HepG2 (cell line): ENCODE data around the gene BPIFB4. TPM values are rescaled to one million over a fixed set of nuclear protein-coding genes. Genes with fewer than 3 reads are reported as not detected.
"Not testable (repeated sequence)": the region's sequence is repeated elsewhere in the genome, so short reads cannot be mapped to it uniquely, and the experiment has no call there.

Experiments
- ATAC-seq: fragments of 200-7000 bp; cut with Tn5 transposase; 3 replicates; pipeline ENCODE4 v1.9.1; 2020; ENCODE audit warnings: mild to moderate bottlenecking, moderate library complexity
- BruUV-seq: library from RNA; stranded (reverse); fragments of 400-500 nt; replicated peaks from 2 replicates; lab custom pipeline; 2021; lab: Mats Ljungman, UMichigan
- CTCF ChIA-PET: fragments of 300-600 bp; formaldehyde crosslinking; extraction: SDS; loops from one replicate; lab custom pipeline; 2021; ENCODE audit warnings: low total read pairs, inconsistent platforms, low intra/inter-chr PET ratio; lab: Yijun Ruan, JAX
- POLR2A ChIA-PET: fragments of 350-600 bp; sonication (Branson Sonifier 250); formaldehyde crosslinking; loops from one replicate; lab custom pipeline; 2020; ENCODE audit warnings: antibody characterized with exemption, inconsistent platforms; lab: Yijun Ruan, JAX
- DNase-seq: peaks from one replicate; pipeline ENCODE4 v3.0.0-alpha.2; 2015; ENCODE audit warnings: low spot score
- FAIRE-seq: peaks from 3 replicates; lab custom pipeline; 2011; peaks lifted over from hg19 to GRCh38; lab: Jason Lieb, UNC
- H2AFZ ChIP-seq: one replicate; pipeline ENCODE4 v1.6.1; 2011; ENCODE audit warnings: low read length, inconsistent platforms
- H3K27ac ChIP-seq: fragments of 300-600 bp; 3 replicates; pipeline ENCODE4 v1.8.0; 2011; ENCODE audit warnings: mixed run types, mild to moderate bottlenecking, mixed read lengths, low read length, inconsistent platforms; ENCODE audit not compliant: insufficient read depth; ENCODE audit errors: extremely low read length
- H3K27me3 ChIP-seq, 2 experiments: fragments of 200-600 bp in 1 of 2; 2 replicates in 1 of 2; 3 replicates in 1 of 2; pipeline versions ENCODE4 v1.6.0 to v1.8.0; 2011; ENCODE audit warnings: low read length in 2 of 2, mild to moderate bottlenecking in 2 of 2, moderate library complexity in 2 of 2, inconsistent platforms in 1 of 2; ENCODE audit not compliant: insufficient read depth in 2 of 2, control insufficient read depth in 1 of 2
- H3K36me3 ChIP-seq, 2 experiments: fragments of 200-600 bp in 1 of 2; replicated peaks in 1 of 2; 2 replicates in 1 of 2; 3 replicates in 1 of 2; pipeline versions ENCODE4 v1.5.1 to v1.8.0; 2011; ENCODE audit warnings: low read length in 2 of 2, inconsistent platforms in 1 of 2; ENCODE audit not compliant: insufficient read depth in 2 of 2, control insufficient read depth in 1 of 2
- H3K4me1 ChIP-seq: 2 replicates; pipeline ENCODE4 v1.5.1; 2012; ENCODE audit warnings: low read length, inconsistent platforms; ENCODE audit not compliant: insufficient read depth
- H3K4me2 ChIP-seq: 2 replicates; pipeline ENCODE4 v1.6.0; 2011; ENCODE audit warnings: low read depth, low read length, inconsistent platforms
- H3K4me3 ChIP-seq, 3 experiments: fragments of 200-600 bp in 1 of 3; sonication (generic), shearing (Covaris generic) in 1 of 3; replicated peaks in 1 of 3; 2 replicates each; pipeline ENCODE4 v1.5.1; 2011 to 2016; ENCODE audit warnings: low read length in 3 of 3, inconsistent platforms in 2 of 3, low read depth in 2 of 3, mild to moderate bottlenecking in 2 of 3, control low read depth in 1 of 3, mixed read lengths in 1 of 3; ENCODE audit not compliant: insufficient read depth in 1 of 3
- H3K79me2 ChIP-seq: one replicate; pipeline ENCODE4 v1.6.1; 2011; ENCODE audit warnings: low read length, inconsistent platforms; ENCODE audit not compliant: insufficient read depth
- H3K9ac ChIP-seq: 2 replicates; pipeline ENCODE4 v1.6.0; 2011; ENCODE audit warnings: mild to moderate bottlenecking, low read depth, low read length, inconsistent platforms; ENCODE audit not compliant: insufficient read depth
- H3K9me3 ChIP-seq: 2 replicates; pipeline ENCODE4 v1.5.1; 2012; ENCODE audit warnings: mild to moderate bottlenecking, low read length
- H4K20me1 ChIP-seq: 2 replicates; pipeline ENCODE4 v1.6.0; 2011; ENCODE audit warnings: inconsistent platforms, mild to moderate bottlenecking, low read length, moderate library complexity; ENCODE audit not compliant: insufficient read depth
- ATF2 ChIP-seq: sonication (generic); formaldehyde crosslinking; IDR thresholded peaks from 2 replicates; pipeline ENCODE4 v1.4.0; 2020; ENCODE audit warnings: missing genetic modification reagents
- CREM ChIP-seq, 2 experiments: sonication (generic) in 1 of 2; formaldehyde crosslinking in 1 of 2; IDR thresholded peaks; 2 replicates each; pipeline versions ENCODE4 v1.4.0 to v1.6.1; 2016 to 2020; ENCODE audit warnings: antibody characterized with exemption in 1 of 2, mild to moderate bottlenecking in 1 of 2, missing genetic modification reagents in 1 of 2
- FOXP4 ChIP-seq: sonication (generic); formaldehyde crosslinking; IDR thresholded peaks from 2 replicates; pipeline ENCODE4 v1.4.0; 2020; ENCODE audit warnings: missing genetic modification reagents
- HDAC1 ChIP-seq: sonication (generic); formaldehyde crosslinking; IDR thresholded peaks from 2 replicates; pipeline ENCODE4 v1.5.1; 2020; ENCODE audit warnings: mild to moderate bottlenecking, missing genetic modification reagents
- KDM1A ChIP-seq: IDR thresholded peaks from 2 replicates; pipeline ENCODE4 v1.6.1; 2016; ENCODE audit warnings: missing compliant biosample characterization
- KLF6 ChIP-seq: IDR thresholded peaks from 2 replicates; pipeline ENCODE4 v1.8.0; 2016; ENCODE audit warnings: missing biosample characterization, missing genetic modification reagents
- MIER2 ChIP-seq: IDR thresholded peaks from 2 replicates; pipeline ENCODE4 v1.6.1; 2016; ENCODE audit warnings: missing biosample characterization, missing genetic modification reagents
- MIER3 ChIP-seq: IDR thresholded peaks from 2 replicates; pipeline ENCODE4 v1.6.1; 2016; ENCODE audit warnings: missing compliant biosample characterization, borderline replicate concordance
- REL ChIP-seq: sonication (generic); formaldehyde crosslinking; conservative IDR thresholded peaks from 2 replicates; pipeline ENCODE4 v1.8.0; 2022; ENCODE audit warnings: mild to moderate bottlenecking, missing genetic modification reagents, moderate library complexity
- RXRB ChIP-seq: IDR thresholded peaks from 2 replicates; pipeline ENCODE4 v1.6.1; 2016; ENCODE audit warnings: borderline replicate concordance, missing genetic modification reagents, missing compliant biosample characterization
- SOX5 ChIP-seq: IDR thresholded peaks from 2 replicates; pipeline ENCODE4 v1.6.1; 2016; ENCODE audit warnings: borderline replicate concordance
- TBL1XR1 ChIP-seq: fragments of 150-350 bp; IDR thresholded peaks from 2 replicates; pipeline ENCODE4 v1.6.1; 2014; ENCODE audit warnings: borderline replicate concordance, low read length; ENCODE audit not compliant: partially characterized antibody
- TCF7 ChIP-seq: sonication (generic); IDR thresholded peaks from 2 replicates; pipeline ENCODE4 v1.6.1; 2016; ENCODE audit warnings: antibody characterized with exemption, low read depth
- ZNF331 ChIP-seq: sonication (generic); formaldehyde crosslinking; IDR thresholded peaks from 2 replicates; pipeline ENCODE4 v1.4.0; 2020; ENCODE audit warnings: missing genetic modification reagents
- ZNF609 ChIP-seq: sonication (generic); formaldehyde crosslinking; IDR thresholded peaks from 2 replicates; pipeline ENCODE4 v1.4.0; 2020; ENCODE audit warnings: mild to moderate bottlenecking, missing genetic modification reagents, borderline replicate concordance
- WGBS: methylation state at CpG from one replicate; pipeline ENCODE4 v1.1.6; 2017; ENCODE audit warnings: low lambda C conversion rate; 5-methylcytosine and 5-hydroxymethylcytosine counted together
- in situ Hi-C: cut with HindIII; loops from 2 replicates; pipeline ENCODE4 v1.10.0; 2017; ENCODE audit warnings: low pct_unique_long_range_greater_than_20kb; ENCODE audit not compliant: extremely low pct_ligation_motif_present
- intact Hi-C: fragments of 100-400 bp; cut with micrococcal nuclease; formaldehyde crosslinking; loops from one replicate; pipeline ENCODE4 v1.10.0; 2022; ENCODE audit not compliant: unreplicated experiment
- polyA plus RNA-seq, 8 experiments: library from polyadenylated mRNA; depleted of rRNA in 3 of 8; stranded (reverse) in 7 of 8; unstranded in 1 of 8; fragments of >200 nt; fragmentation: Illumina TruSeq in 4 of 8; extraction: Trizol in 4 of 8; gene quantifications; 2 replicates each; pipeline versions ENCODE4 v1.2.1 to v1.2.3, GENCODE V29; 2011 to 2016; ENCODE audit warnings: low read depth in 4 of 8, missing spikeins in 1 of 8, mixed read lengths in 1 of 8; ENCODE audit not compliant: insufficient read depth in 1 of 8
- total RNA-seq, 5 experiments: library from RNA; depleted of rRNA; stranded (reverse); fragments of >200 nt; fragmentation: Illumina TruSeq; extraction: Trizol; gene quantifications; 2 replicates each; pipeline ENCODE4 v1.2.3, GENCODE V29; 2016; ENCODE audit warnings: low read depth in 1 of 5

The BPIFB4 gene
- total and polyA plus RNA-seq, 2 of the 13 experiments (the other 11 are each of a cell fraction or from before 2014, with no cell fraction given): 0.09 TPM; not detected in 1

GRCh38 chr20:33106058-33106620 is 26.7 kb downstream of the BPIFB4 start:
- H3K9me3 ChIP-seq; H3K27me3 ChIP-seq; H4K20me1 ChIP-seq; H3K27ac ChIP-seq; BruUV-seq; intact Hi-C loops; H3K36me3 ChIP-seq; POLR2A ChIA-PET; H3K9ac ChIP-seq; in situ Hi-C loops; H2AFZ ChIP-seq; H3K4me3 ChIP-seq; H3K79me2 ChIP-seq; TF ChIP-seq CREM (CRISPR knock-in tag; IDR thresholded peaks at IDR 0.05): not testable (repeated sequence)
- peak; percentile 93 for DNase-seq
- Histone ChIP-seq H3K4me2 (peak overlapping the region; percentile 36), H3K4me1 (peaks cover 18% of the 10 kb centered on the region)
- 3% methylated on average over 7 of the region's 7 CpGs for WGBS
- ATAC-seq: peak; percentile 96
- CTCF ChIA-PET: interaction anchor here (1.5 kb wide), 1 partner anchor 10 kb away, joined by 4 read pairs; no protein-coding TSS in a partner anchor
- FAIRE-seq: peak; percentile 76
- TF ChIP-seq ATF2 (peak; percentile 94), FOXP4 (peak; percentile 88), ZNF609 (CRISPR knock-in tag) (peak; percentile 74; the same call in 1 of the 2 replicates), HDAC1 (CRISPR knock-in tag) (peak; percentile 49; the same call in 1 of the 2 replicates), REL (CRISPR knock-in tag) (0 out of 2 replicates have a peak, but pooled peaks have one; percentile 41), SOX5 (CRISPR knock-in tag) (peak; percentile 89), MIER3 (CRISPR knock-in tag) (peak; percentile 52; the same call in 1 of the 2 replicates), KDM1A (CRISPR knock-in tag) (0 out of 2 replicates have a peak, but pooled peaks have one; percentile 38), RXRB (CRISPR knock-in tag) (peak; percentile 81), CREM (IDR thresholded peaks at IDR 0.05) (peak; percentile 48), TCF7 (peak; percentile 22; the same call in 1 of the 2 replicates), TBL1XR1 (peak; percentile 47), KLF6 (CRISPR knock-in tag) (peak; percentile 29; the same call in 1 of the 2 replicates), ZNF331 (CRISPR knock-in tag) (peak; percentile 73), MIER2 (CRISPR knock-in tag) (peak; percentile 44; the same call in 1 of the 2 replicates)
